ENCODE measurements around the gene EBF4.

DNA sequence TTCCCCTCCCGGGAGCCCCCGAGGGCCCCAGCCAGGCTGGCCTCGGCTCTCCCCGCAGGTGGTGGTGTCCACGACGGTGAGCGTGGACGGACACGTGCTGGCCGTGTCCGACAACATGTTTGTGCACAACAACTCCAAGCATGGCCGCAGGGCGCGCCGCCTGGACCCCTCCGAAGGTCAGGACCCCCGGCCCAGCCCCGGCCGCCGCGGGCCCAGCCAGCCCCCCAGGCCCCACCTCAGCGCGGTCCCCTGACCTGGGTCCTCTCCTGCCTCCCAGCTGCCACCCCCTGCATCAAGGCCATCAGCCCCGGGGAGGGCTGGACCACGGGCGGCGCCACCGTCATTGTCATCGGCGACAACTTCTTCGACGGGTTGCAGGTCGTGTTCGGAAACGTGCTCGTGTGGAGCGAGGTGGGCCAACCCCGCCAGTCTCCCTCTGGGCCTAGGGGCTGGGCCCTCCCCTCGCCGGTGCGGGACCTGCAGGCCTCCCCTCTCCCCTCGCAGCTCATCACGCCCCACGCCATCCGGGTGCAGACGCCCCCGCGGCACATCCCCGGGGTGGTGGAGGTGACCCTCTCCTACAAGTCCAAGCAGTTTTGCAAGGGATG, 56.9 kb downstream of the EBF4 start:
- TF ChIP-seq, protein P1, sequence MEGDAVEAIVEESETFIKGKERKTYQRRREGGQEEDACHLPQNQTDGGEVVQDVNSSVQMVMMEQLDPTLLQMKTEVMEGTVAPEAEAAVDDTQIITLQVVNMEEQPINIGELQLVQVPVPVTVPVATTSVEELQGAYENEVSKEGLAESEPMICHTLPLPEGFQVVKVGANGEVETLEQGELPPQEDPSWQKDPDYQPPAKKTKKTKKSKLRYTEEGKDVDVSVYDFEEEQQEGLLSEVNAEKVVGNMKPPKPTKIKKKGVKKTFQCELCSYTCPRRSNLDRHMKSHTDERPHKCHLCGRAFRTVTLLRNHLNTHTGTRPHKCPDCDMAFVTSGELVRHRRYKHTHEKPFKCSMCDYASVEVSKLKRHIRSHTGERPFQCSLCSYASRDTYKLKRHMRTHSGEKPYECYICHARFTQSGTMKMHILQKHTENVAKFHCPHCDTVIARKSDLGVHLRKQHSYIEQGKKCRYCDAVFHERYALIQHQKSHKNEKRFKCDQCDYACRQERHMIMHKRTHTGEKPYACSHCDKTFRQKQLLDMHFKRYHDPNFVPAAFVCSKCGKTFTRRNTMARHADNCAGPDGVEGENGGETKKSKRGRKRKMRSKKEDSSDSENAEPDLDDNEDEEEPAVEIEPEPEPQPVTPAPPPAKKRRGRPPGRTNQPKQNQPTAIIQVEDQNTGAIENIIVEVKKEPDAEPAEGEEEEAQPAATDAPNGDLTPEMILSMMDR (IDR thresholded peaks at IDR 0.05), result no peak
- TF ChIP-seq RELA (CRISPR knock-in tag; IDR thresholded peaks at IDR 0.05; ENCODE audit: borderline replicate concordance), result no peak
